ENCODE data around the gene DGCR8.
"Not testable (repeated sequence)": the region's sequence is repeated elsewhere in the genome, so short reads cannot be mapped to it uniquely, and the experiment has no call there.

DGCR8 gene

GRCh38 chr22:20157430-20158183, 77.6 kb downstream of the DGCR8 start:
- no peak for DNase-seq

GRCh38 chr22:20158391-20159036, 78.5 kb downstream of the DGCR8 start:
- no peak for DNase-seq

- DNase-seq = no peak
These were observed 79.0 kb downstream of the DGCR8 start for GRCh38 chr22:20159076-20159475.

- not testable (repeated sequence) for DNase-seq
These were observed 79.5 kb downstream of the DGCR8 start for GRCh38 chr22:20159531-20159930.

- DNase-seq = no peak
These were observed 80.0 kb downstream of the DGCR8 start for GRCh38 chr22:20160041-20160440.
